ENCODE data around the gene SGK1.

SGK1 gene

DNA sequence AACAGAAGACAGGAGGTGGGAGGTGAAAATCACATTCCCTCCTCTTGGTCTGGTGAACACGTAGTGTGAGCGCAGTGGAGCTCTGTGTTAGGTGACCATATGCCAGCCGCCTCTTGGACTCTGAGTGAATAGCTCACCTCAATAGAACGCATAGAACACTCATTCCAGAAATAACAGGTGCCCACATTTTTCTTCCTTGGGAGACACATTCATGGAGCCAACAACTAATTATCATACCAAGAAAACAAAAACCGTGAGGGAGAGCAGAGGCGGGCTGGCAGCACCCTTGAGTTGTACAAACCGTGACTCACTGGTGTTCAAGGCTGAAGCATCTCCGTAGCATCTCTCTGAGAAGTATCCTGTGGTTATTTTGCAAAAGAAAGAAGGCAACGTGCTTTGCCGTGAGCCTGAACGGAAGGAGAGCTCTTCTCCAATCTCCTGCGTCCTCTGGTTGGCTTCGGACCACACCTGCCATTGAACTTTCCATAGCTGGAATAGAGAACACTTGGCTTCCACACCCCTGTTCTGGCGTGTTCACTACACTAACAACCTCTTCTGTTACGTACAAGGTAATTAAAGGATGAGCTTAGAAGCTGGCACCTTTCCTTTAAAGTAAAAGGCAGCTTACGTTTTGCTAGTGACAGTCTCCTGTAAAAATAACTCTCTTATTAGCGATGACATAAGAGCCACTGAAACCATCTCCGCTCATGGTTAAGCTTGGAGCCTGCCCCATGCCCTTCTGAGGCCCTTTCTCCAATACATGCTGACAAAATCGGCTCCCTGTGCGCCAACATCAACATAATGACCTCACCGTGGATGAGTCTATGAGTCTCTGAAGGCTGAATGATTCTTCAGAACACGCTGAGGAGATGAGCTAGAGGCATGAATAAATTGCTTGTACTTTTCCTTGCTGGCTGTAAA is 30.2 kb upstream of the SGK1 start:
- ATAC-seq (ENCODE audit: low read depth): no peak
- H3K9me3 ChIP-seq (ENCODE audit: severe bottlenecking): no peaks in the 10 kb centered on the region
- H3K27ac ChIP-seq (ENCODE audit: poor library complexity, severe bottlenecking): no peak overlapping the region
- no peaks in the 10 kb centered on the region for H3K27me3 ChIP-seq (ENCODE audit: insufficient read depth, poor library complexity, severe bottlenecking)
- no peak overlapping the region for H3K4me3 ChIP-seq (ENCODE audit: severe bottlenecking)
- H3K4me1 ChIP-seq (ENCODE audit: insufficient read depth, poor library complexity, severe bottlenecking): no peaks in the 10 kb centered on the region
- H3K36me3 ChIP-seq (ENCODE audit: low read depth): no peaks in the 10 kb centered on the region
- TF ChIP-seq, protein P1, sequence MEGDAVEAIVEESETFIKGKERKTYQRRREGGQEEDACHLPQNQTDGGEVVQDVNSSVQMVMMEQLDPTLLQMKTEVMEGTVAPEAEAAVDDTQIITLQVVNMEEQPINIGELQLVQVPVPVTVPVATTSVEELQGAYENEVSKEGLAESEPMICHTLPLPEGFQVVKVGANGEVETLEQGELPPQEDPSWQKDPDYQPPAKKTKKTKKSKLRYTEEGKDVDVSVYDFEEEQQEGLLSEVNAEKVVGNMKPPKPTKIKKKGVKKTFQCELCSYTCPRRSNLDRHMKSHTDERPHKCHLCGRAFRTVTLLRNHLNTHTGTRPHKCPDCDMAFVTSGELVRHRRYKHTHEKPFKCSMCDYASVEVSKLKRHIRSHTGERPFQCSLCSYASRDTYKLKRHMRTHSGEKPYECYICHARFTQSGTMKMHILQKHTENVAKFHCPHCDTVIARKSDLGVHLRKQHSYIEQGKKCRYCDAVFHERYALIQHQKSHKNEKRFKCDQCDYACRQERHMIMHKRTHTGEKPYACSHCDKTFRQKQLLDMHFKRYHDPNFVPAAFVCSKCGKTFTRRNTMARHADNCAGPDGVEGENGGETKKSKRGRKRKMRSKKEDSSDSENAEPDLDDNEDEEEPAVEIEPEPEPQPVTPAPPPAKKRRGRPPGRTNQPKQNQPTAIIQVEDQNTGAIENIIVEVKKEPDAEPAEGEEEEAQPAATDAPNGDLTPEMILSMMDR (IDR thresholded peaks at IDR 0.05; ENCODE audit: poor library complexity, severe bottlenecking): no peak
- no peak for DNase-seq (ENCODE audit: low spot score)

DNA sequence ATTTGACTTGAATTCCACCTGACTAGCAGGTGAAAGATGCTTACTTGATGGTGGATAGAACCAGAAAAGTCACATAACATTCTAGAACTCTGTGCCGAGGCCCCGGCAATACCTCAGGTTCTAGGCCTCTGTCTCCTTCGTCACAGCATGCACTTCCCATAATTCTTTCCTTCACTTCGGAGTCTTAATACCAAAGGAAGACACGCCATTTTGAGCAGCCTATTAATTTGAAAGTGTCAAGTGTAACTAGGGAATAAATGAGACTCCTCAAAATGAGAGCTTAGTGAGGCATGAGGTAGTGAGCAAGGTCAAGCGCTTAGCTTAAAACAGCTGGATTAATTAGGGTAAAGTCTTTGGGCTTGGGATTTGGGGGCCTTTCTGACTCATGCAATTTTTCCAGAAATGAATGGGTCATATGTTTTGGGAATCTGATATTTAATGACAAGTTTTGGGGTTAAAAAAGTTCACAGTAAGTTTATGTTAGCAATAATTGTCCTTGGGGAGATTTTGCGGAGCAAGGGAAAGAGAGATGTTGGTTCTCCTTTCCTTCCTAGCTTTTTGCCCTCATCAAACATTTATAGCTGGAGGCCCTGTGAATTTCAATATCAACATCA is 29.1 kb upstream of the SGK1 start:
- no peaks in the 10 kb centered on the region for H3K4me1 ChIP-seq (ENCODE audit: insufficient read depth, poor library complexity, severe bottlenecking)
- H3K4me3 ChIP-seq (ENCODE audit: severe bottlenecking): no peak overlapping the region
- TF ChIP-seq, protein P1 (IDR thresholded peaks at IDR 0.05; ENCODE audit: poor library complexity, severe bottlenecking): no peak
- H3K9me3 ChIP-seq (ENCODE audit: severe bottlenecking): no peaks in the 10 kb centered on the region
- no peak for DNase-seq (ENCODE audit: low spot score)
- no peaks in the 10 kb centered on the region for H3K27me3 ChIP-seq (ENCODE audit: insufficient read depth, poor library complexity, severe bottlenecking)
- no peak overlapping the region for H3K27ac ChIP-seq (ENCODE audit: poor library complexity, severe bottlenecking)
- no peak for ATAC-seq (ENCODE audit: low read depth)
- H3K36me3 ChIP-seq (ENCODE audit: low read depth): no peaks in the 10 kb centered on the region

DNA sequence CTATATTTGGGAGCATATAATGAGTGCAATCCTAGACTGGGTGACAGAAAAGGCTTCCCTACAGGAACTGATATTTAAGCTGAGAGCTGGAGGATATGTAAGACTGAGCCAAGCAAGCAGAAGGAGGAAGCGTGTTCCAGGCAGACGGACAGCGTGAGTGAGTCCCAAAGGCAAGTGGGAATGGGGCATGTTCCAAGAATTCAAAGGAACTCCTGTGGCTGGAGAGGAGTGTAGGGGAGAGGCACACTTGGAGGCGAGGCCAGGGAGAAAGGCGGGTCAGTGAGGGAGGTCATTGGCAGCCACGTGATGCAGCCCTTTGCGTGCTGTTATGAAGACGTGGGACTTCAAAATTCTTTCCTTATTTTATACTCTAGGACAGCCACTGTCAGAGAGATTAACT is 27.9 kb upstream of the SGK1 start:
- Histone ChIP-seq H3K4me3 (ENCODE audit: severe bottlenecking) (no peak overlapping the region), H3K27me3 (ENCODE audit: insufficient read depth, poor library complexity, severe bottlenecking) (no peaks in the 10 kb centered on the region), H3K9me3 (ENCODE audit: severe bottlenecking) (no peaks in the 10 kb centered on the region), H3K36me3 (ENCODE audit: low read depth) (no peaks in the 10 kb centered on the region), H3K4me1 (ENCODE audit: insufficient read depth, poor library complexity, severe bottlenecking) (no peaks in the 10 kb centered on the region), H3K27ac (ENCODE audit: poor library complexity, severe bottlenecking) (no peak overlapping the region)
- DNase-seq (ENCODE audit: low spot score) (no peak), ATAC-seq (ENCODE audit: low read depth) (no peak)
- TF ChIP-seq, protein P1 (IDR thresholded peaks at IDR 0.05; ENCODE audit: poor library complexity, severe bottlenecking): no peak

DNA sequence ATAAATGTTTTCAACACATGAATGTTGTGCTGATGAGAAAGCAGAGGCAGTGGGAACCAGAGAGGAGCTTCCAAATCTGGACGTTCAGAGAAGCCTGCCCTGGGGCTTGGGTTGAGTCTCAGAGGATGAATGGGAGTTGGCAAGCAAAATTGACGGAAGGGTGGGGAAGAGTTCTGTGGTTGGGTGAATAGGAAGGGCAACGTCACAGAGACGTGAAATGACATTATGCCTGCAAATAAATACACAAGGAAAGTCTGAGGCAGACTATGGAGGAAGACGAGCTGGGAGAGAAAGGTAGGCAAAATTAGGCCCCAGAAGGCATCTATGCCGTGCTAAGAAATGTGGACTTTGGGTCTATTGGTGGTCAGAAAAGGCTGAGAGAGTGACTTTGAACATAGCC is 25.2 kb upstream of the SGK1 start:
- Histone ChIP-seq H3K27ac (ENCODE audit: poor library complexity, severe bottlenecking) (no peak overlapping the region), H3K4me1 (ENCODE audit: insufficient read depth, poor library complexity, severe bottlenecking) (no peaks in the 10 kb centered on the region), H3K36me3 (ENCODE audit: low read depth) (no peaks in the 10 kb centered on the region), H3K27me3 (ENCODE audit: insufficient read depth, poor library complexity, severe bottlenecking) (no peaks in the 10 kb centered on the region), H3K9me3 (ENCODE audit: severe bottlenecking) (no peaks in the 10 kb centered on the region), H3K4me3 (ENCODE audit: severe bottlenecking) (no peak overlapping the region)
- TF ChIP-seq, protein P1 (IDR thresholded peaks at IDR 0.05; ENCODE audit: poor library complexity, severe bottlenecking): no peak
- ATAC-seq (ENCODE audit: low read depth): no peak
- no peak for DNase-seq (ENCODE audit: low spot score)

Measured in RWPE2 (cell line).